ENCODE measurements around the gene PDE9A.

DNA sequence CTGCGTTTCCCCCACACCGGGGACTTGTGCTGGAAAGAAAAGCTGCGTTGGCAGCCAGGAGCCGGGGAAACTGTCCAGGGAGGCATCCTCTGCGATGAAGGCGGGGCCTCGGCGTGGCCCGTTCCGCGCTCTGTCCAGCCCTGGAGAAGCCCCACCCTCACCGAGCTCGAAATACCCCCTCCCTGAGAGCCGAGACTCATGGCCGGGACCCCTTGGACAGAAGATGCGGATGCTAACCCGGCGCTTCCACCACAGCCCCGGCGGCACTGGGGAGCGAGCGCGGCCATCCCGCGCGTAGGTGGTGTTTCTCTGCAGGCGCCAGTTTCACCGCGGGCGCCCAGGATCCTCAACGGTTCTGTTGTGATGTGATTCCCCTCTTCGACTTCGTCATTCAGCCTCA, 31.6 kb downstream of the PDE9A start:
- TF ChIP-seq, protein P1, sequence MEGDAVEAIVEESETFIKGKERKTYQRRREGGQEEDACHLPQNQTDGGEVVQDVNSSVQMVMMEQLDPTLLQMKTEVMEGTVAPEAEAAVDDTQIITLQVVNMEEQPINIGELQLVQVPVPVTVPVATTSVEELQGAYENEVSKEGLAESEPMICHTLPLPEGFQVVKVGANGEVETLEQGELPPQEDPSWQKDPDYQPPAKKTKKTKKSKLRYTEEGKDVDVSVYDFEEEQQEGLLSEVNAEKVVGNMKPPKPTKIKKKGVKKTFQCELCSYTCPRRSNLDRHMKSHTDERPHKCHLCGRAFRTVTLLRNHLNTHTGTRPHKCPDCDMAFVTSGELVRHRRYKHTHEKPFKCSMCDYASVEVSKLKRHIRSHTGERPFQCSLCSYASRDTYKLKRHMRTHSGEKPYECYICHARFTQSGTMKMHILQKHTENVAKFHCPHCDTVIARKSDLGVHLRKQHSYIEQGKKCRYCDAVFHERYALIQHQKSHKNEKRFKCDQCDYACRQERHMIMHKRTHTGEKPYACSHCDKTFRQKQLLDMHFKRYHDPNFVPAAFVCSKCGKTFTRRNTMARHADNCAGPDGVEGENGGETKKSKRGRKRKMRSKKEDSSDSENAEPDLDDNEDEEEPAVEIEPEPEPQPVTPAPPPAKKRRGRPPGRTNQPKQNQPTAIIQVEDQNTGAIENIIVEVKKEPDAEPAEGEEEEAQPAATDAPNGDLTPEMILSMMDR (IDR thresholded peaks at IDR 0.05; ENCODE audit: extremely low read depth in 1 of 2, insufficient read depth in 1 of 2, low read depth in 1 of 2, low read length in 2 of 2), result no peak
- TF ChIP-seq JUN (IDR thresholded peaks at IDR 0.05; ENCODE audit: borderline replicate concordance, insufficient read depth, insufficient read length, low read depth) (no peak), POLR2A (IDR thresholded peaks at IDR 0.05; ENCODE audit: low read depth, low read length) (no peak), POLR2AphosphoS5 (IDR thresholded peaks at IDR 0.05; ENCODE audit: insufficient read depth, low read depth, low read length) (no peak), EZH2 (IDR thresholded peaks at IDR 0.05; ENCODE audit: borderline replicate concordance, low read depth, low read length, severe bottlenecking) (no peak)
